Omental fat pad (tissue), 4 donors: Measurements from ENCODE around the gene RRP12. TPM values are rescaled to one million over a fixed set of nuclear protein-coding genes. Genes with fewer than 3 reads are reported as not detected.
A peak's percentile ranks its signal among the peaks of the same experiment; 100 is the strongest.

Experiments
- ATAC-seq: fragments of 150-250 bp; one replicate; pipeline ENCODE4 v1.9.1; 2016; ENCODE audit warnings: mild to moderate bottlenecking, moderate library complexity; ENCODE audit not compliant: low FRiP score
- DNase-seq: peaks from one replicate; pipeline ENCODE4 v3.0.0-alpha.2; 2019; ENCODE audit warnings: low spot score
- CTCF ChIP-seq, 3 donors: fragments of 450-650 bp; IDR thresholded peaks; one replicate each; pipeline ENCODE4 v1.5.1; 2016 to 2017; ENCODE audit warnings: antibody characterized with exemption in 3 of 3, mild to moderate bottlenecking in 3 of 3, moderate library complexity in 2 of 3
- small RNA-seq: library from RNA; depleted of rRNA; stranded (forward); fragments of <200 nt; gene quantifications from one replicate; pipeline ENCODE3, GENCODE V24; 2016
- total RNA-seq, 4 donors: library from RNA; depleted of rRNA; stranded (reverse); fragments of >200 nt; gene quantifications; one replicate each; pipeline ENCODE4 v1.1.0, GENCODE V29; 2016

RRP12 gene
- total RNA-seq, 4 donors from 2014 or later, result 14.2 to 89.3 (median 18.7) TPM

- ATAC-seq, result no peak
- no peak for DNase-seq
- TF ChIP-seq CTCF (IDR thresholded peaks at IDR 0.05), result no peak
These were observed 88.2 kb downstream of the RRP12 start for GRCh38 chr10:97312897-97313296.

GRCh38 chr10:97311111-97311626 lies 90.0 kb downstream of the RRP12 start:
- ATAC-seq (no peak), DNase-seq (no peak)
- no peak for TF ChIP-seq CTCF (IDR thresholded peaks at IDR 0.05)

GRCh38 chr10:97307866-97308780 lies 93.0 kb downstream of the RRP12 start:
- TF ChIP-seq CTCF (IDR thresholded peaks at IDR 0.05), result no peak
- ATAC-seq (peak; percentile 28), DNase-seq (no peak)

- ATAC-seq, result peak; percentile 57
- no peak for DNase-seq
- no peak for TF ChIP-seq CTCF (IDR thresholded peaks at IDR 0.05)
These were observed 93.7 kb downstream of the RRP12 start for GRCh38 chr10:97307441-97307840.

Small RNA genes within 50 kb of the gene (small RNA-seq; reads per million reads assigned to genes)
- not detected for gene RF00019

Other genes starting within 250 kb of the RRP12 start
- 1 to 10 TPM in 1 of 4 donors, under 1 TPM in 3; 0.12 to 1.1 (median 0.28) TPM for gene SLIT1, start 215.4 kb downstream of the RRP12 start, total RNA-seq
- 10 to 100 TPM in 1 of 4 donors, 1 to 10 TPM in 3; 4.5 to 19.4 (median 5.3) TPM for gene ARHGAP19, start 108.7 kb downstream of the RRP12 start, total RNA-seq
- 10 to 100 TPM in 1 of 4 donors, 1 to 10 TPM in 3; 4.2 to 22.9 (median 5.9) TPM for gene FRAT1, start 82.1 kb downstream of the RRP12 start, total RNA-seq
- gene FRAT2, start 66.6 kb downstream of the RRP12 start, total RNA-seq, result 10 to 100 TPM in 3 of 4 donors, 1 to 10 TPM in 1; 8.4 to 32.9 (median 14.2) TPM
- 100 to 1,000 TPM; 158 to 217 (median 207) TPM for gene PGAM1, start 24.9 kb upstream of the RRP12 start, total RNA-seq
- gene EXOSC1, start 44.7 kb upstream of the RRP12 start, total RNA-seq, result 10 to 100 TPM; 17.4 to 25.9 (median 21.3) TPM
- gene ZDHHC16, start 44.8 kb upstream of the RRP12 start, total RNA-seq, result 10 to 100 TPM; 27.7 to 43.5 (median 34.4) TPM
- gene MMS19, start 97.1 kb upstream of the RRP12 start, total RNA-seq, result 100 to 1,000 TPM in 1 of 4 donors, 10 to 100 TPM in 3; 44.4 to 117 (median 64.7) TPM
- 10 to 100 TPM; 15.6 to 22.8 (median 19.2) TPM for gene UBTD1, start 97.6 kb upstream of the RRP12 start, total RNA-seq
- 1 to 10 TPM in 1 of 4 donors, not detected in 3; 2.7 TPM for gene ANKRD2, start 171.4 kb upstream of the RRP12 start, total RNA-seq
- 10 to 100 TPM in 1 of 4 donors, 1 to 10 TPM in 3; 3.3 to 11.7 (median 7.6) TPM for gene HOGA1, start 183.0 kb upstream of the RRP12 start, total RNA-seq
- gene C10orf62, start 188.4 kb upstream of the RRP12 start, total RNA-seq, result 1 to 10 TPM in 1 of 4 donors, under 1 TPM in 1, not detected in 2; 0.88 to 1.2 TPM
- 1 to 10 TPM in 3 of 4 donors, under 1 TPM in 1; 0.36 to 5.3 (median 2.5) TPM for gene MORN4, start 232.2 kb upstream of the RRP12 start, total RNA-seq
- 10 to 100 TPM; 11.7 to 33.9 (median 17.8) TPM for gene PI4K2A, start 239.3 kb upstream of the RRP12 start, total RNA-seq